NCI-H226 (cell line): ENCODE results near the gene CCDC106.

ENCODE experiments used
- DNase-seq: peaks from one replicate; pipeline ENCODE4 v3.0.0-alpha.2; 2015

CCDC106 gene

GRCh38 chr19:55686311-55687050 is 38.5 kb downstream of the CCDC106 start:
- DNase-seq = no peak

- no peak for DNase-seq
These were observed 39.5 kb downstream of the CCDC106 start for GRCh38 chr19:55687281-55688201.

GRCh38 chr19:55688422-55689218 is 40.6 kb downstream of the CCDC106 start:
- DNase-seq = no peak

- DNase-seq = no peak
These were observed 41.5 kb downstream of the CCDC106 start for GRCh38 chr19:55689411-55690108.

GRCh38 chr19:55690109-55690768 is 42.2 kb downstream of the CCDC106 start:
- no peak for DNase-seq

GRCh38 chr19:55690769-55691545 is 42.9 kb downstream of the CCDC106 start:
- DNase-seq = no peak

GRCh38 chr19:55691561-55692481 is 43.8 kb downstream of the CCDC106 start:
- no peak for DNase-seq

GRCh38 chr19:55692681-55693081 is 44.7 kb downstream of the CCDC106 start:
- DNase-seq = no peak

GRCh38 chr19:55693336-55693974 is 45.4 kb downstream of the CCDC106 start:
- no peak for DNase-seq

GRCh38 chr19:55694241-55694655 is 46.2 kb downstream of the CCDC106 start:
- no peak for DNase-seq

GRCh38 chr19:55694656-55695491 is 46.9 kb downstream of the CCDC106 start:
- DNase-seq = no peak

- no peak for DNase-seq
These were observed 47.7 kb downstream of the CCDC106 start for GRCh38 chr19:55695511-55696290.

- DNase-seq = no peak
These were observed 48.5 kb downstream of the CCDC106 start for GRCh38 chr19:55696301-55697068.

GRCh38 chr19:55697069-55697440 is 49.0 kb downstream of the CCDC106 start:
- DNase-seq = no peak

- no peak for DNase-seq
These were observed 49.7 kb downstream of the CCDC106 start for GRCh38 chr19:55697698-55698097.

- DNase-seq = no peak
These were observed 50.2 kb downstream of the CCDC106 start for GRCh38 chr19:55698256-55698655.

GRCh38 chr19:55699221-55699620 is 51.2 kb downstream of the CCDC106 start:
- no peak for DNase-seq
